Measurements from ENCODE around the gene SEMA3G.

GRCh38 chr3:52440671-52441070, 4.2 kb downstream of the SEMA3G start:
- TF ChIP-seq EZH2 (IDR thresholded peaks at IDR 0.05; ENCODE audit: low read depth), result no peak
- no peak for TF ChIP-seq CTCF (conservative IDR thresholded peaks at IDR 0.05)
